Brain pericyte (primary cell): ENCODE data around the gene PROX2.

Experiments used
- DNase-seq: peaks from one replicate; pipeline ENCODE4 v3.0.0-alpha.2; 2012; ENCODE audit warnings: low read depth, low spot score

Gene PROX2, protein sequence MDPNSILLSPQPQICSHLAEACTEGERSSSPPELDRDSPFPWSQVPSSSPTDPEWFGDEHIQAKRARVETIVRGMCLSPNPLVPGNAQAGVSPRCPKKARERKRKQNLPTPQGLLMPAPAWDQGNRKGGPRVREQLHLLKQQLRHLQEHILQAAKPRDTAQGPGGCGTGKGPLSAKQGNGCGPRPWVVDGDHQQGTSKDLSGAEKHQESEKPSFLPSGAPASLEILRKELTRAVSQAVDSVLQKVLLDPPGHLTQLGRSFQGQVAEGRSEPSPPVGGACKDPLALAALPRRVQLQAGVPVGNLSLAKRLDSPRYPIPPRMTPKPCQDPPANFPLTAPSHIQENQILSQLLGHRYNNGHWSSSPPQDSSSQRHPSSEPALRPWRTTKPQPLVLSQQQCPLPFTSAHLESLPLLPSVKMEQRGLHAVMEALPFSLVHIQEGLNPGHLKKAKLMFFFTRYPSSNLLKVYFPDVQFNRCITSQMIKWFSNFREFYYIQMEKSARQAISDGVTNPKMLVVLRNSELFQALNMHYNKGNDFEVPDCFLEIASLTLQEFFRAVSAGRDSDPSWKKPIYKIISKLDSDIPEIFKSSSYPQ

DNA sequence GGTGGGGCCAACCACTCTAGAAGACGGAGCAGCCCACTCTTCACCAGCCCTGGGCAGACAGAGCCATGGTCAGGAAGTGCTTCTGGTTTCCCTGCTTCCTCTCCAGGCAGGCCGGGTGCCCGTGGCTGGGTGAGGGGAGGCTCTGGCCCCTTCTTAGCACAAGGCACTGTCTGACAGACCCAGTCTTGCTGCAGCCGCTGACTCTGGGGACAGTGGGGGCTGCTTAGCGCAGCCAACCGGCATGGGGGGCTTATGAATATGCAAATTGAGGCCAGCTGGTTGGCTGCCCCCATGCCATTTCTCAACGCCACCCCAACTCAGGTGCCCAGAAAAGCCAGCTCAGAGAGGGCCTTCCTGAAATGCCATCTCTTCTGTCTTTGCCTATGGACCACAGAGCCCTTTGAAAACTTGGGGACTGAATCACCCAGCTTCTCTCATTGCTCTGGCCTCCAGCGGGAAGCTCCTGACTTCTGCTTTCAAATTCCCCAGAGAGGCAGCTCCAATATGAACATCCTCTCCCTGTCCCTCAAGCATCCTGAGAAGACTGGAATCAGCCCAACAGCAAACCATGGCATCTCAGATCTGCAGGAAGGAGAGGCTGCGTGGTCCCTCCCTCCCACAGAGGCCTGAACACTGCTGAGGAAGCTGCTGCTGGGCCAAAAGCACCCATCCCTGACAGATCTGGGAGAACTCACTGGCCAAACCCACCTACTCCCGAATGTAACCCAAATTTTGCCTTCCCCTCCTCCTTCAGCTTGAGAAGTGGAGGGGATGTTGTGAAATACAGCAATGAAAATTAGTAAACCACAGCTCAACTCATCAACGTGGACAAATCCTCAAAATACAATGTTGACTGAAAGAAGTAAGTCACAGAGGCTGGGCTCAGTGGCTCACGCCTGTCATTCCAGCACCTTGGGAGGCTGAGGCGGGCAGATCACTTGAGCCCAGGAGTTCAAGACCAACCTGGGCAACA is at the start of gene PROX2:
Gene PROX2 (minus strand): TSS at position 205 of the 973 bp plus-strand sequence. CDS start 12,311 bp downstream, outside the sequence.
- DNase-seq, result no peak

DNA sequence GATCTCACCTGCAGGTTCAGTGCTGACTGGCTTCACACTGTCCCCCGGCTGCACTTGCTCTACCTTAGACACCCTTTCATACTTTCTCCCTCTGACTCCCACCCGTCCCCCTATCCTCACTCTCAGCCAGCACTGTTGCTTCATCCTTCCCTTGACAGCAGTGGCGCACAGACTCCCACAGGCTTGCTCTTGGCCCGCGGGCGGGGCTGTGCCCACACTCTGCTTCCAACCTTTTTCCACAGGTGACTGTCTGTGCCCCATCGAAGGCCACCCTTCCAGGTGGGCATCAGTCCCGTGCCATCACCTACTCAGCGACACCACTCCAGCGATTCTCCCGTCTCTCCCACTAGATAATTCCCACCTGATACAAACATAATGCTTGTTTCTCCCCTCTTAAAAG is 48.1 kb upstream of the PROX2 start:
- DNase-seq, result no peak

DNA sequence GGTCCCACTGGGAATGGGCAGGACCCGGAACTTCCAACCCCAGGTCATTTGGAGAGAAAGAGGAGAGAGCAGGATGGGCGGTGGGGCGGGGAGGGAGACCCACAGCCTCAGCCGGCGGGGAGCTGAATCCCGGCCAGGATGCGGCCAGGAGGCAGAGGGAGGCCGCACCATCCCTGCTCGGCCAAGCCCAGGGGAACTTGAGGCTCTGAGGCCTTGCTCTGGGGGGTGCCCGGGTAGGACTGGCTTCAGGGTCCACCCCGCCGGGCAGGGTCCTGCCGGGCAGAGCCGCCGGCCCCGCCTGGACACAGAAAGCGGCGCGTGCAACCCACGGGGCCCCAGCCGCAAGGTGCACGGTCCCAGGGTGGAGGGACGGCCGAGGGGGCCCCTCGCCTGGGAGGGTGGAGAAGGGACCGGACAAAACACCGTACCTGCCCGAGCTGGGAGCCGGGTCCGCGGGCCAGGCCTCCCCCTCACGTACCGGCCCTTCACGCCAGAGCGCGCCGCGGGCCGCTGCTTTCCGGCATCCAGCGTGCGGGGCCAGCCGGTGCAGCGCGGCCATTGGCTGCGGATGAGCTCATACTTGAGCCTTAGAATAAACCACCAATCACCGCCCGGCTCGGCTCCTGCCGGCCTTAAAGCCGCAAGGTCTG is 46.9 kb upstream of the PROX2 start, which contains the start of gene RPS6KL1:
Gene RPS6KL1 (minus strand): TSS at position 509 of the 650 bp plus-strand sequence. CDS start 1,719 bp downstream, outside the sequence.
- DNase-seq, result no peak

DNA sequence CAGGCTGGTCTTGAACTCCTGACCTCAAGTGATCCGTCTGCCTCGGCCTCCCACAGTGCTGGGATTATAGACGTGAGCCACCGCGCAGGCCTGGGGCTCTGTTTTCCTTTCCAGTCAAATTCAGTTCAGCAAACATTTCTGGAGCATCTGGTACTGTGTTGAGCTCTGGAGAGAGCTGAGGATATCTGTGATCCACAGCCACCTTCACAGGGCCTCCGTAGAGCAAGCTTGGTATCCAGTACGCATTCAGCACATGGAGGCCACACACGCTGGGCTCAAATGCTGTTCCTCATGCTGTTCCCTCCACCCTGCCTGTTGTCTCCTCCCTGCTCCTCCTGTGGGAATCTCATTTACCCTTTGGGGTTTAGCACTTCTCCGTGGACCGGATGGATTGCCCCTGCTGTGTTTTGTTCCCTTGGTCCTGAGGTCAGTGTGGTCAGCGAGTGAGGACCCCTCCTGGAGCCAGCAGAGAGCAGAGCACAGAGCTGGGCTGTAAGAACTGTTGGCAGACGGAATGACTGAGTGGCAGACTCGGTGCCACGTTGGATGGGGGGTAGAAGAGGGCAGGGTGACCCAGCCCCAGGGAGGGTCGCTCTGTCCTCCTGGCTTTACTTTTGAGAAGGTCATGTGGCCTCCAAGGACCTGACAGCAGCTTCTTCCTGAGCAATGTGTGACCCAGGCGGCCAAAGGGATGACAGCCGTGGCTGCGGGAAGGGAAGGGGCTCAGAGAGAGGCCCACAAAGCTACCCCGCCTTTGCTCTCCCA is 46.2 kb upstream of the PROX2 start:
- no peak for DNase-seq

DNA sequence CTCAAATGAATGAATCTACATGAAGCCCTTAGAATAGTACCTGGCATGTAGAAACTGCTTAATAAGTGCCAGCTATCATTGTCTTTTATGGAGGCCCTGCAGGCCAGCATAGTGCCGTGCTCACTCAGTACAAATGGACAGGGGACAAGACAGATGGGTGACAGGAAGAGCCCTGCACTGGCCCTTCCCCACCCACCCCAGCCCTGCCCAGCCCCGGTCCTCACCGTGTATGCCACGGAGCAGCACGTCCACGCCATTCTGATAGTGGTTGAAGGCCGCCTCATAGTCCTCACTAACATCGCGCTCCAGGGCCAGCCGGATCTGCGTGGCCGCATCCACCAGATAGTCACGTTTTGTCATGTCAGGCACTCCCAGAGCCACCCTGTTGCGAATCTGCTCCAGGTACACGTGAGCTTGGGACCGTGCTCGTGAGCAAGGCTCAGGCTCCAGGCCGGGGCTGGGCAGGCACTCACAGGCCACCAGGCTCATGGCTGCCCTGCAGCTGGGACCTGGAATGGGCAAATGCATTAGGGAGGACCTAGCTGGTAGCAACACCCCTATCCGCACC is 45.2 kb upstream of the PROX2 start:
- DNase-seq, result no peak

DNA sequence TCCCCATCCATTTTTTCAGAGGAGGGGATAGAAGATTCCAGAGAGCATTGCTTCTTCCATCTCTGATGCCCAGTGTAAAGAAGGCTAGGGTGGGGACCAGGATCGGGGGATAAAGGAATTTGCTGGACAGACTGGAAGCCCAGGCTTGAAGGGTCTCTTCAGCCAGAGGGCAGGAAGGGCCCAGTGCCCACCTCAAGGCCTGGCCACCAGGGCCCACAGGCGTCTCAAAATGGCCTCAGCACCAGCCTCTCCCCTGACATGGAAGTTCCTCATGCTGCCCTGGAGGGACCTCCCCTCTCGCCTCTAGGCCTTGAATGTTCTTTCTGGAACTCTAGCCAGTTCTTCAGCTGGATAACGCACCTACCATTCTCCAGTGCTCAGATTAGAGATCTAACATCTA is 44.3 kb upstream of the PROX2 start:
- no peak for DNase-seq

DNA sequence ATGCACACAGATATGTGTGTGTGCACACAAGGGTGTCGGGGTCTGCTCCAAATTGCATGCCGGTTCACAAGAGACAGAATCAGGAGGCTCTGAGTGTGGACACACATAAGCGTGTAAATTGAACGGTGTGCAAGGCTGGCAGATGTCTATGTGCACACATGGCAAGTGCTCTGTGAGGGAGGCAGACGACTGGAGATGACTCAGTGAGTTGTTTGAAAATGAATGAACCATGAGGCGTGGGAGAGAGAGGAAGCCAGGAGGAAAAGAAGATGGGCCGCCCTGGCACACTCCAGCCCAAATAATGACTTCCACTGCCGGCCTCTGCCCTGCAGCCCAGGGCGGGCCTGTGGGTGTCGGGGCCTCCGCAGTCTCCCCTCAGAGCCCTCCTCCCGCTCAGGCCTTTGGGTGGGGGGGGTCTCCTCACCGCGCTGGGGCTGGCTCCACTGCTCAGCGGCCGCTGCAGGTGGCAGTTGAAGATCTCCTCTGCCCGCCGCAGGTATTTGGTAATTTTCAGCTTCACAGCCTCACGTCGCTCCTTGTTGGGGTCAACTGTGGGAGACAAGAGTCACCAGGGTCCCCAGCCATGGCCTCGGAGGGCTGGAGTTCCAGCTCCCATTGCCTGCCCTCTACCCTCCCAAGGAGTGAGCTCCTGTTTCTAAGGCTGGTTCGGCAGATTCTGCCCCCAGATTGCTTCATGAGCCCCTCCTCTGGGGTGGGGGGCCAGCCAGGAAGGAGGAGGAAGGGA is 43.6 kb upstream of the PROX2 start:
- no peak for DNase-seq

DNA sequence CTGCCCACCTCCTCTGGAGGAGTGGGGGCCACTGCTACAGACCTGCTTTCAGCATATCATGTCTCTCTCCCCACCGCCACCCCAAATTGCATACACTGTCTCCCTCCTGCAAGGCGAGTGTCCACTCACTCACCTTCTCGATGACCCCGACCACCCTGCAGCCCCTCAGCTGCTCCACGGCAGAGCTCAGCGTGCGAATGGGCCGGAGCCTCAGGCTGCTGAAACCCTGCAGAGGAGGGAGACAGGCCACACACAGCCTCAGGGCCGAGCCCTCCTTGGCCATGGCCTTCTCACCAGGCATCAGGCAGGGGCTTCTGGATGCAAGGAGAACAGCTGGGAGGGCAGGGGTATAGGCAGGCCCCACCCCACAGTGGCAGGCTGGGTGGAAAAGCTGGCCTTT is 42.4 kb upstream of the PROX2 start:
- no peak for DNase-seq

DNA sequence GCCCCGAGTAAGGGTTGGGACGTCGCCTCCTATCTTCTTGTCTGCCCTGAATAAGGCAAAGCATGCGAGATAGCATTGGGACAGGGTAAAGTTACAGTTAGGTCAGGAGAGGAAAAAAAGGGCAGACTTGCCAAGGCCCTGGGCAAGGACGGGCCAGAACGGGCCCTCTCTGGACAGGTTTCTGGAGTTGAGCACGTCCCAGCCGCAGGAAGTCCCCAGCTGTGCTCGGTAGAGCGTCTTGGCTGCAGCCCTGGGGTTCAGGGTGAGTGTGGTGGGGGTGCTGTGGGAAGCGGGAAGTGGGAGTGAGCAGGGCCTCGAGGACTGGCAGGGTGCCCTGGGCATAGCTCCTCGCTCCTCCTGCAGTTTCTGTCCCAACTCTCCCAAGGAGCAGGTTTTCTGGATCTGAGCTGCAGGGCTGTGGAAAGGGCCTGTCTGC is 41.7 kb upstream of the PROX2 start:
- DNase-seq, result no peak

DNA sequence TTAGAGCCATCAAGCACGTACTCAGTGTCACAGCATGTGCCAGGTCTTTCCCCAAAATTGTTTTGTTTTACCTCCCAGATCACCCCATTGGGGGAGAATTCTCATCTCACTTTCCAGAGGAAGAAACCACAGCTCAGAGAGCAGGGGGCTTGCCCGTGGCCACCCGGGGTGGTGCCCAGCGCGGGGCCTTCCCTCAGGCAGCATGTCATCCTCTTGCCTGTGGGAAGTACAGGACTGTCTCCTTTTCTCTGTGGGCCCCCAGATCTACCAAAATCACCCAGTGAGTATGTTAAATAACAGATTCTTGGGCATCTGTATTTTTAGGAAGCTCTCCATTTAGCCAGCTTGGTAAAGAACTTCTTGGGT is 41.2 kb upstream of the PROX2 start:
- no peak for DNase-seq

DNA sequence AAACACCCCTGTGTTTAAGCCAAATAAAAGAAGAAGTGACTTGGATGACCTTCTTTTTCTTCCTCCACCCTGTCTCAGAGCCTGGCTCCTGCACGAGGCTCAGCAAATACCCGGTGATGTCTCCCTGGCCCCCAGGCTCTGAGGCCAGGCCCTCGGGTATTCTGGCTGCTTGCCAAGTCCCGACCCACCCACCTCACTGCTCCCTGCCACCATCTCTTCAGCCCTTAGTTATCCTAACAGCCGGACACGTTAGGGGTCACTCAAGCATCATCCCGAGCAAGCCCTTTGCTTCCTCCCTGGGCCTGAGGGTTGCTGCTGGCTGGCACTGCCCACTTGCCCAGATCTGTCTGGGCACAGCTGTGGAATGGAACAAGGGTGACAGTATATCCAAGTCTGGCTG is 39.9 kb upstream of the PROX2 start:
- no peak for DNase-seq

DNA sequence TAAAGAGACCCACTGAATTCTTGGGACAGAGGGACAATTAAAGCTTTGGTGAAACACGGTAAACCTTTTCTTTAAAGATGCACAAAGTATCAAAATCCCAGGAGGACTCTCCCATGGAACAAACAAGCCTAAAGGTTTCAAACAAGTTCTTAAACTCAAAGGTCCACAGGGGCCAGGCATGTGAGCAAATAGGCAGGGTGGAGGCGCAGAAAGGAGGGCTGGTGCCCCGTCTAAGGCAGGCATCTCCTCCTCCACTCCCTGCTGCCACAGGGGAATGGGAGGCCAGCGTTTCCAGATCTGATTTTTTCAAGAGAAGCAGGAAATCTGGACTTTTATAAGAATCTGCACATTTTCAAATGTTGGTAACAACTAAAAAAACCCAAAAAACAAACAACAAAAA is 39.5 kb upstream of the PROX2 start:
- DNase-seq, result no peak

DNA sequence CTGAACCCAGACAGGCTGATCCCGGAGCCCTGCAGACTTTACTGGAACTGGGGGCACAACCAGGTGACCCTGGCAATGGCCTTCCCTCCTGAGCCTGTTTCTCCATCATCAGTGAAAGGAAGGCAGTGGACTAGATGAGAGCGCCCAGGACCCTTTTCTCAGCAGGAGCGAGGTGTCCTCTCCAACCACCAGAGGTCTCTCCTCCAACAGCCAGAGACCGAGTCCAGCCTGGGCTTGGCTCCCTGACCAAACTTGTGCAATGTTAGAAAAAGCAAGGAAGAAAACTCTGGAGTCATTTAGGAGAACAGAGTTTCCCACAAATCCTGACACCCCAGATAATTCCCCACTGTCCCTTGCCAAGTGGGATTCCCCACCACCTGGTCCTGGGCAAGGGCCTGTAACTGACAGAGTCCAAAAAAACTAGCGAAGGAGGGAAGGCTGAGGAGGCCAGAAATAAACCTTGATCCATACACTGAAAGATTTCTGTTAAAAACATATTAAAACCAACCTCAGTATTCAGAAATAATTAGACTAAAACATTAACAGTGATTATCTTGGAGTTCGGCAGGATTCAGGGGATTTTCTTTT is 38.1 kb upstream of the PROX2 start:
- DNase-seq, result no peak

DNA sequence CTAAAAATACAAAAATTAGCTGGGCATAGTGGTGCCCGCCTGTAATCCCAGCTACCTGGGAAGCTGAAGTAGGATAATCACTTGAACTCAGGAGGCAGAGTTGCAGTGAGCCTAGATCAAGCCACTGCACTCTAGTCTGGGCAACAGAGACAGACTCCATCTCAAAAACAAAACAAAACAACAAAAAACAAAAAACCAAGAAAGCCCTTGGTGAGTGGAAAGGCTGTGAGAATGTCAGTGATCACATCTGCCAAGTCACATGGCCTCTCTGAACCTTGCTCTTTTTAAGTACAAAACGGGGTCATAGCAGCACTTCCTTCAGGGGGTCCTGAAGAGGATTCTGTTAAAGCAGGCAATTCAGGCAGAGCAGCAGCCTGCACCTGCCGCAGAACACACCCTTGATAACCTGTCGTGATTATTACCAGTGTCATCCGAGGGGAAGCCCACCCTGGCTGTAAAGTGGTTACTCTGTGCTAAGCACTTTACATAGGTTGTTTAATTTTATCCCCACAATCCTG is 37.5 kb upstream of the PROX2 start:
- no peak for DNase-seq

DNA sequence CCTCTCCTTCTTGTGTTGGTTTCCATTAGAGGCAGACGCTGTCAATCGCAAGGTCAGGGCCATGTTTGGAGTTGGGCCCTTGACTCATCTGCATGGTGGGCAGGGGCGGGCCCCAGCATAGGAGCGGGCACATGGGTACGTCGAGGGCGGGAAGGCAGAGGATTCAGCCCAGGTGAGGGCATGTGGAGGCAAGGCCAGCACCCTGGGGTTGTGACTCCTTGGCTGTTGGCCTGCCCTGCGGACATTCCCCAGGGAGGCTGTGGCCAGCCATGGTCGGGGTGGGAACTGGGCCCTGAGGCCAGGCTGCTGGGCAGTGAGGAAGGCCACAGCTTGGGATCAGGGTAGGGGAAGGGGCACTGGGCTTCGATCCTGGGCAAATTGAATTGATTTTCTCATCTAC is 36.9 kb upstream of the PROX2 start:
- DNase-seq, result no peak

DNA sequence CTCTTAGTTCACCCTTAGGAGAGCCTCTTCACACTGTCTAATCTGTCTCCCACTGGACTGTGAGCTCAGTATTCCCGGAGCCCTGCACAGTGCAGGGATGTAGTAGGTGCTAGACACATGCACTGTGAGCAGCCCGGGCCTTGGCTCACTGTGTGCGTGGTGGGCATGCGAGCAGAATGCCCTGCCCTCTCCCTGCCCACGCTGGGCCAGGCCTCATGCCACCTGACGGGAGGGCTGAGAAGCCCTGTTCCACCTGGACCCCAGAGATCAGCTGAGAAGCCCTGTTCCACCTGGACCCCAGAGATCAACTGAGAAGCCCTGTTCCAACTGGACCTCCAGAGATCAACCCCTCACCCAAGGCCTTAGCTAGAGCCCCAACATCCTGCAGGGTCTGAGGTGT is 36.2 kb upstream of the PROX2 start:
- no peak for DNase-seq

DNA sequence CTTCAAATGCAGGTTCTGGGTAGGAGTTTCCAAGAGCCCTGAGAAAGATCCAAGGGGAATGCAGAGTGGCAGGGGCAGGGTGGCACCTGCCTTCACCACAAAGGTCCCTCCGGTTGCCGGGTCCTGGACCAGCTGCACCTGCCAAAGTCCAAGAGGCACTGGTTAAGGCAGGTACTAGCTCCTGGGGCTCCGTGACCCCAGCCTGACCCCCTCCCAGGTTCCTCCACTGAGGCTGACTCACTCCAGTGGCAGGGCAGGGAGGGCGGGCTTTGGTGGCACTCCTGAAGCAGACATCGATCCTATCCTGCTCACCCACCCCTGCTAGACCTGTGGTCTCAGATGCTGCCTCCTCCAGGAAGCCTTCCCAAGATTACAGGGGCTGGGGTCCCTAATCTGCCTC is 35.8 kb upstream of the PROX2 start:
- DNase-seq, result no peak

DNA sequence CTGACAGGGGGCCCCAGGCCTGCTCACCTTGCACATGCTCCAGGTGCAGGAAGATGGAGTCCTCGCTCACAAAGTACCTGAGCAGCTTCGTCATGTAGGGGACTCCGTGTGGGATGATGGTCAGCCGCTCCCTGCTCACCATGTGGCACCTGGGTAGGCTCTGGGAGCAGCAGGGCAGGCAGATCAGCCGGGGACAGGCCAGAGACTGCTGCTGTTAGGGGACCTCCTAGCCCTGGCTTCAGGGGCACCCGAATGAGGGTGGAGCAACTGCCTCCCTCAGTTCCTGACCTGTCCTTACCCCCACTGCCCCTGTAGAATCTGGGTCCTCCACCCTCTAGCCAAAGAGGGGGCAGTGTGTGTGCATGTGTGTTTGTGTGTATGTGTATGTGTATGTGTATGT is 35.3 kb upstream of the PROX2 start:
- DNase-seq, result no peak

DNA sequence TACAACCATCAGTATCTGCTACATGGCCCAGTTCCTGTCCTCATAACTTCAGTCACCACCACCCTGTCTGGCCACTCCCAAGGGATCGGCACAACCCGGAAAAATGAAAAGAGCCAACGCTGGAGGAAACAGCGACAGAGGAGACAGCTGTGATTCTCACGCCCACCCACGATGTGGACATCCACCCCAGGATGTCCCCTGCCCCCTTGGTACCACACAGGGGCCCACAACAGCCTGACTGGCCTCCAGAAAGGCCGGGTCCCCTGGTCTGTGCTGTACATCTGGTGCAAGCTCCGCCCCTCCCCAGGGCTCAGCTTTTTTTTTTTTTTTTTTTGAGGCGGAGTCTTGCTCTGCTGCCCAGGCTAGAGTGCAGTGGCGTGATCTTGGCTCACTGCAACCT is 34.6 kb upstream of the PROX2 start:
- no peak for DNase-seq
